DMS153 treated with DMSO at 0.1 percent for 48 hours (cell line): ENCODE data around the gene WFIKKN1.

Experiments
- DNase-seq: peaks from one replicate; lab custom pipeline; 2025; ENCODE audit not compliant: unreplicated experiment; lab: John Stamatoyannopoulos, UW

The WFIKKN1 gene

GRCh38 chr16:635573-636205 lies 4.9 kb downstream of the WFIKKN1 start:
- no peak for DNase-seq

- DNase-seq, result peak; percentile 84
Observed at GRCh38 chr16:636206-637080, 5.7 kb downstream of the WFIKKN1 start, which contains the start of gene METTL26. Gene METTL26 (minus strand): TSS chr16:636305. CDS start chr16:636290, 15 bp downstream.

- no peak for DNase-seq
Observed at GRCh38 chr16:637081-638018, 6.6 kb downstream of the WFIKKN1 start.

- DNase-seq, result no peak
Observed at GRCh38 chr16:638034-638543, 7.3 kb downstream of the WFIKKN1 start.

- DNase-seq, result no peak
Observed at GRCh38 chr16:638836-639235, 8.1 kb downstream of the WFIKKN1 start.

- DNase-seq, result no peak
Observed at GRCh38 chr16:640614-641013, 9.8 kb downstream of the WFIKKN1 start.

GRCh38 chr16:641326-642188 lies 10.8 kb downstream of the WFIKKN1 start, which contains the start of gene MCRIP2:
Gene MCRIP2 (plus strand): TSS chr16:641828. CDS start chr16:641992, 164 bp downstream.
- peak; percentile 50 for DNase-seq

- no peak for DNase-seq
Observed at GRCh38 chr16:642189-643049, 11.6 kb downstream of the WFIKKN1 start.

- DNase-seq, result no peak
Observed at GRCh38 chr16:643050-643368, 12.2 kb downstream of the WFIKKN1 start.

- DNase-seq, result no peak
Observed at GRCh38 chr16:644556-644955, 13.8 kb downstream of the WFIKKN1 start.

GRCh38 chr16:645852-646678 lies 15.3 kb downstream of the WFIKKN1 start:
- no peak for DNase-seq

GRCh38 chr16:646679-647172 lies 15.9 kb downstream of the WFIKKN1 start:
- no peak for DNase-seq

GRCh38 chr16:647173-647902 lies 16.6 kb downstream of the WFIKKN1 start:
- no peak for DNase-seq

GRCh38 chr16:648071-648780 lies 17.4 kb downstream of the WFIKKN1 start:
- peak; percentile 10 for DNase-seq

- DNase-seq, result peak; percentile 75
Observed at GRCh38 chr16:648781-649589, 18.2 kb downstream of the WFIKKN1 start, which contains the start of gene WDR90. Gene WDR90 (plus strand): TSS chr16:649365. CDS start chr16:649417, 52 bp downstream.

- no peak for DNase-seq
Observed at GRCh38 chr16:649631-650030, 18.8 kb downstream of the WFIKKN1 start.
